ENCODE data around the gene KCNH8.

Gene KCNH8

GRCh38 chr3:19254784-19255338 lies 106.6 kb downstream of the KCNH8 start:
- DNase-seq: no peak

DNA sequence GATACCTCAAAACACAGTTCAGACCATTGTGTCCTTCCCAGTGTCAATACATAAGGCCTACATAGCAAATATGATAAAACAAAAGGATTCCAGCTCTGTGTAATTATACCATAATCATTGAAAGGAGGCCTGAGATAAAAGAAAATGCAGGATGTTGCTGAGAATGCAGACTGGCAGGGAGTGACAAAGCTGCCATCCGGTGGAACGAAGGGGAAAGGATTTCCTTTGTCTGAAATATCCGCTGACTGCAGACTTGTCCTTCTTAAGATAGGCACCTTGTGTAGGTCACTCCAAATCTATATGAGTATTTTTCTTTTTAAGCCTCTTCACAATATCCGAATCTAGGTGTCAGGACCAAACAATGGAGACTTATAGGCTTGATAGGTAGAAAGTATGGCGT lies 108.0 kb downstream of the KCNH8 start:
- DNase-seq: no peak

DNA sequence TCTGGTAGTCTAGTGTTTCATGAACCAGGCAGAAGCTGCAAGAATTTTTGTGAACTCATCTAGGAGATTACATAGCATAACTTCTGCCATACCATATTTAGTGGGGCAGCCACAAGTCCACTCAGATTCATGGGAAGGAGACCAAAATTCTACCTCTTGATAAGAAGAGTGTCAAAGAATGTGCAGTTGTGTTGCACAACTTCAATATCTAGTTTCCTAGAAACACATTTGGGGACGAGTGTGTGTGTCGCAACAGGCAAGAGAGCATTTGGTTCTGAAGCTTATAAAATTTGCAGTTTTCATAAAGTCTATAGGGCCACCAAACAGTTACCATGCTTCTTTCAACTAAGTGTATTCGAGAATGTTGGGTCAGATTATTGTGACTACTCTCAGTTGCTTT lies 115.3 kb downstream of the KCNH8 start:
- no peak for DNase-seq

DNA sequence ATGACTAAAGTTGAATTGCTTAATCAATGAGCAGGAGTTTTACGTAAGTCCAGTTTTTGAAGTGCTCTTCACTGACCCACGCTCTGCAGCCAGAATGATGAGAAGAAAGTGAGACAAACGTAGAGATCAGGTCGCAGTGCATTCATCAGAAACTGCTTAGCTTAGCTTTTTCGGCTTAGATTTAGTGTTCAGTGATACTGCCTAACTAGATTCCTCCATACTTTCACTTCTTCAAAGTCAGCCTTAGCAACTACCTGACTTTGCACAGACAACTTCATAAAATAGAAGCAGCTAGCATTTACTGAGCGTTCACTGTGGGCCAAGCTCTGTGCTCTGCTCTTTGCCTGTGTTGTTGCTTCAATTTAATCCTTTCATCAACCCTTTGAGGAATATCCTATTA lies 116.1 kb downstream of the KCNH8 start:
- DNase-seq: no peak

GRCh38 chr3:19267040-19267439 lies 118.7 kb downstream of the KCNH8 start:
- no peak for DNase-seq

DNA sequence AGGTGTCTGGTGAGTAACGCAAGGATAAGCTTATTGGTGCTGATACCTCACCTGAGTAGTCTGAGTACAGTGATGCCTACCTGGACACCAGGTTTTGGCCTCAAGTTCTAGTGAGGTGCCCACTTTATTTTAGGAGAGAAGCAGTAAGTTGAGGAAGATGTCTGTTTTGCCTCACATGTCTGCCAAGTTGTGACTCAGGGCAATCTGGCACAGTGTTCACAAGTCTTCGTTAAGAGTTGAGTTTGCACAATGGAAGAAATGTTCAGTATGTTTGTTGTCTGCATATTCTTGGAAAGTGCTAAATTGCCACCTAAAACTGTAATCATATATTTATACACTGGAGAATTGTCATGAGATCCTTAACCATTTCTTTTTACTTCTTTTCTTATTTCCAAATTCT lies 122.2 kb downstream of the KCNH8 start:
- DNase-seq: no peak

DNA sequence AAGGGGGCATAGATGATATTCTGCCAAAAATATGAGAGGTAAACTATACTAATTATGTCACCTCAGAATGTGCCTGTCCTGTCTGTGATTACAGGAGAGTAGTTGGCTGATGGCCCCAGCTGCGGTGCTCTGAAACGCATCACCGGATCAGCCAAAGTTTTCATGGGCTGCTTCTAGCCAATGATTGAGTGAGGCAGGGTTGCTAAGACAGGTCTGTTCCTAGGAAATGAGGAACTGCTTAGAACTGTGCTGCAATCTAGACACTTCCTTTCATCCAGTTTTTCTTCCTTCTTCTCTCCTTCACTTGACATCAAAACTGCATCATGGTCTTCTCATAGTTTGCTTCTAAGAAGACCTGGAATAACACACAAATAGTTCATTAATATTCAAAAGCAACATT lies 124.0 kb downstream of the KCNH8 start:
- no peak for DNase-seq

DNA sequence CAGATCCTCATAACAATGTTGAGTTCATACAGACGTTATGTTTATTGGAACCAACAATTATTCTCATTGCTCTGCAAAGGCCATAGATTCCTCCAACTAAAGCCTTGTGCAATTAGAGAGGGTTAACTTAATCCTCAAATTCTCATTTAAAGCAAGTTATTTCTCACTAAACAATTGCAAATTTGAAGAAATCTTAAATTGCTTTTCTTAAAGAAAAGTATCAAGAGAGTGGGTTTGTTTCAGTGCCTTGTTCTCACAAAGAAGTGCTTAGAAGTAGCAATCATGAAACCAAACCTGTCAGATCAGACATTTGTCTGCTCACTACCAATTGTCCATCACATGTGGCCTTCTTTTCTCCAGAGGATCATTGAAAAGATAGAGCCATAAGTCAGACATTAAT lies 124.8 kb downstream of the KCNH8 start:
- DNase-seq: no peak

DNA sequence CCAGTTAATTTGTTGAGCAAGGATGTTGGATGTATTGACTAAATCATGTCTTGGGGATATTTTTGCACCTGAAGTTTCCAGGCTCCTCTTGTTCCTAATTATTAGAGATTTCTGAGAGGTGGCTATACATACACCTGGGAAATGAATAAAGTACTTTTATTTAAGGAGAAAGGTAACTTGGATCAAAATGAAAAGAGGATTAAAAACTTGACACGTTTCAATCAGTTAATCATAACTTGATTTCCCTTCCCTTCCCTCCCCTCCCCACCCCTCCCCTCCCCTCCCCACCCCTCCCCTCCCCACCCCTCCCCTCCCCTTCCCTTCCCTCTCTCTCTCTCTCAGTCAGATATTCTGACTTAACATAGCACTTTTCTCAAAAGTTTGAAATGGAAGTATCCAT lies 126.3 kb downstream of the KCNH8 start:
- no peak for DNase-seq

- DNase-seq: no peak
Measured at GRCh38 chr3:19284974-19285373, 136.7 kb downstream of the KCNH8 start.

DNA sequence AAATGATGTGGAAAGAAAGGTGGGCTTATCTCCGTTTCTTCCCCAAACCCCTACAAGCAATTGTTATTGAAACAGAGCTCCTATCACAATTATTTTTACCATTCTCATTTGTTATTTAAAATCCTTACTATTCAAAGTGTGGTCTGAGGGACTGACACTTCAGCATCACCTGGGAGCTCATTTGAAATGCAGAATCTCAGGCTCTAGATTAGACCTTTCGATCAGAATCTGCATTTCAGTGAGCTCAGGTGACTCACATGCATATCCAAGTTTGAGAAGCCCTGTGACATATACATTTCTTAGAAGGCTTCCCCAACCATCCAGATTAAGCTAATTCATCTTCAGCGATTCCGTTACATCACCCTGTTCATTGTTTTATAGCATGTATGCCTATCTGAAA lies 145.0 kb downstream of the KCNH8 start:
- no peak for DNase-seq

DNA sequence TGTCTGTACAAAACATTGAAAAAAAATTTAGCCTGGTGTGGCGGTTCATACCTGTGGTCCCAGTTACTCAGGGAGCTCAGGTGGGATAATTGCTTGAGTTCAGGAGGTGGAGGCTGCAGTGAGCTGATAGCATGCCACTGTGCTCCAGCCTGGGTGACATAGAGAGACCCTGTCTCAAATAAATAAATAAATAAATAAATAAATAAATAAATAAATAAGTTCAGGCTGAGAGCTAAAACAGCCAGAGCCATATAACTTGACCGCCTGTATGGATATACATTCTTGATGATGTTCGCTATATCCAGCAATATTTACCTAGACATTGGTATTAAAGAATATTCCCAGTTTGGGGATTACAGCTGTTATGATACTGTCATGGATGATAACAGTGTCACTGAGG lies 146.9 kb downstream of the KCNH8 start:
- DNase-seq: no peak

GRCh38 chr3:19331931-19332330 lies 183.6 kb downstream of the KCNH8 start:
- DNase-seq: no peak

- no peak for DNase-seq
Measured at GRCh38 chr3:19334120-19334519, 185.8 kb downstream of the KCNH8 start.

DNA sequence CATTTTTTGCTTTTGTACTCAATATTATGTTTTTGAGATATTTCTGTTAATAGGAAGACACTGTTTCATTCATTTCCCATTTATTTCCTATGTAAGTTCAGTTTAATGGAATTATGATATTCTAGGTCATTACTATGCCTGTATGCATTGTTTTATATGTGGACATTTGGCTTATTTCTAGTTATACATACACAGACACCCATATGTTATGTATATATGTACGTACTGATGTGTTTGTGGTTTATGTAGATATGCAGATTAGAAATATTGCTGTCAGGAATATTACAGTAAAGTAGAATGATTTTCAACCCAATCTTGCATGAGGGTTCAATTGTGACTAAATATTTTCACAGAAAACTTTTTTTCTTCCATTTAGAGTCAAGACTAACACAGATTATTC lies 190.5 kb downstream of the KCNH8 start:
- DNase-seq: no peak

DNA sequence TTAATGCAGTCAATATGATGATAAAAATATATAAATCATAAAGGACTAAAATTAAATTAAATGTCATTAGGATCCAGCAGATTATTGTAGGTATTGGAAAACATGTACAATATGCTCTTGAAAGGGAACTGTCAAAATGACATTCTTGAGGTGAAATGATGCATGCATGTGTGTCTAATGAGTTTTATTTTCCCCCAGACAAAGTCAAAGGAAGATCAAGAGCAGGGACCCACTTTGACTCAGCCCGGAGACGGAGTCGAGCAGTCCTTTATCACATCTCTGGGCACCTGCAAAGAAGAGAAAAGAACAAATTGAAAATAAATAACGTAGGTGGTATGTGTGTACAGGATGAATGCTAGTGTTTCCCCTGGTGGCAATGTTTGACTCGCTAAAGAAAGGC lies 194.1 kb downstream of the KCNH8 start:
- DNase-seq: no peak

GRCh38 chr3:19346759-19347158 lies 198.4 kb downstream of the KCNH8 start:
- DNase-seq: no peak

- no peak for DNase-seq
Measured at GRCh38 chr3:19347671-19348070, 199.4 kb downstream of the KCNH8 start.

DNA sequence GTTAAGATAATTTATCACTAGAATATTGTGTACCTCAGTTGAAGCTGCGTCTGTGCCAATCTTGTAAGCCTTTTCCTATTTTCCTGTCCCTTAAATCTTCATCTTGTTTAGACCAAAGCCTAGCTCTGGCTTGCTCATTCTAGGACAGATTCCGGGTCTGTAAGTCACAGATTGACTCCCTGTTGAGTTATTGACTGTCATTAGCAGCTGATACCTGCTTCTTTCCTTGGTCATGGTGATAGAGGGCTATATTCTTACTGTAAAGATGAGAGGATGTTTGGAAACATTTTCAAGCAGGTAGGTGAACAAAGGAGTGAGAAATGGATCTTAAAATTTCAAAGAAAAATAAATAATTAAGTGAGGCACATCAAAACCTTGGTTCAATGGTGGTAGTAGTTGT lies 200.2 kb downstream of the KCNH8 start:
- DNase-seq: no peak

DNA sequence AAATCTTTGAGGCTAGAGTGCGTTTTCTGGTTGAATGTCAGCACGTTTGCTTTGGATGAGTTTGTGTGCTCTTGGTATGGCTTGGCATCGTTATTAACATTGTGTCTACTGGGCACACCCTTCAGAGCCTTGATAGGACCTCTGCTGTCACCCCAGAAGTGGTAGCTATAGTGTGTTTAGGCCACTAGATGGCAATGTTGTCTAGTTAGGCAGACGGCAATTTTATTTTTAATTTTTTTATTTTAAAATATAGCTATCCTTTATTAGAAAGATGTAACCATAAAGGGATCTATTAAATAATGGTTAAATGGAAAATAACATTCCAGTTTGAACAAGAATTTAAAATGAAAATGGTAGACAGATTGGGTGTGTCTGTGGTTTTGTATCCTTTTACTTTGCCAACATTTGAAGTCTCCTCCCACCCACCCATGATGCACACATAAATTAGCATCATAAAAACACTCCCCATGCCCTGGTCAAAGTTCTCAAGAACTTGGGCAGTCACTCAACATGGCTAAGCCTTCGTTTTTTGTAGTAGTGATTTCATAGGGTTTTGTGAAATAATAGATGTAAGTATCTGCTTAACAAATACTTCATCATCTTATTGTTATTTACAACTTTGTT lies 200.7 kb downstream of the KCNH8 start:
- DNase-seq: no peak

GRCh38 chr3:19357947-19358346 lies 209.6 kb downstream of the KCNH8 start:
- DNase-seq: no peak

DNA sequence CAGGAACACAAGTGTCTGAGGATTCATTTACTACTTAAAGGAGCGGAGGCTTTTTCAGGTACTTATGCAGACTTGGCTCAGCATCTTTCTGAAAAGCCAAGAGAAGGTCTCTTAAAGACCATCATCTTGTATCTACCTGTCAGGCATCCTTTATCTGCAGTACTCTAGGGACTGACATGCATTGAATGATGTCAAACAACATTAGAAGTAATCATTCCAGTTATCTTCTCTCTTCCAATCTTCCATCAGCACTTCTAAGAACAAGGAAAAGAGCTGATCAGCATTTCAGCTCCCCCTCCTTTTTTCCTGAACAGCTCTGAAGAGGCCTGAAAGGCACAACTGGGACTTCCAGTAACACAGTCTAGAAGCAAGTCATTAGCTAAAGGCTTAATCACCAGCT lies 214.8 kb downstream of the KCNH8 start:
- no peak for DNase-seq

DNA sequence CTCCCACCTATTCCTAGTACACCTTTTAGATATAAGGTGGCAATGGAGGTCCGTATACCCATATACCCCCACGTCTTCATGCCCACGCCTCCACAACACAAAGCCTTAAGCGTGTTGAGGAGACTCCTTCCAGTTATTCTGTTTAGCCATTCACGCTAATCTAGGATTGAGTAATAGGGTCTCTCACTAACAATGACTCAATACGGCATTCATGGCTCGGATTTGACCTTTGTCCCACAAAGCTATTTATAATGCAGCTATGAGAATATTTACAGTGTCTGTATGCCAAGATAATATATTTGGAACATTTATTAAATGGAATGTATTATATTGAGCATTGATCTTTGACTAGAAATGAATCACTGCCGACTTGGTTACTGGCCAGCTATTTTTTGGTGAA lies 215.8 kb downstream of the KCNH8 start:
- DNase-seq: no peak

DNA sequence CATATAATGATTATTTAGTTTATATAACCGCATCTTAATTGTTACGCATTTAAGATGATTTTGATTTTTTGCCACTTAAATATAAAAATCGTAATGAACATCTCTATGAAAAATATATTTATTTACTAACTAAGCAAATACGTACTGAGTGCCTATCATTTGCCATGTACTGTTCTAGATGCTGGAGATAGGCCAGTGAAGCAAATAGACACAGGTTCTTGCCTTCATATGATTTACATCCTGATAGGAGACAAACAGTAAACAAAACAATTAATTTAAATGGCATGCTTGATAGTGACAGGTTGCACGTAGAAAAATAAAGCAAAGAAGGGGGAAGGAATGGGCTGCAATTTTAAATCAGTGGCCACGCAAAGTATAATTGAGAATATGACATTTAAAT lies 217.2 kb downstream of the KCNH8 start:
- no peak for DNase-seq

- no peak for DNase-seq
Measured at GRCh38 chr3:19384868-19385267, 236.6 kb downstream of the KCNH8 start.

DNA sequence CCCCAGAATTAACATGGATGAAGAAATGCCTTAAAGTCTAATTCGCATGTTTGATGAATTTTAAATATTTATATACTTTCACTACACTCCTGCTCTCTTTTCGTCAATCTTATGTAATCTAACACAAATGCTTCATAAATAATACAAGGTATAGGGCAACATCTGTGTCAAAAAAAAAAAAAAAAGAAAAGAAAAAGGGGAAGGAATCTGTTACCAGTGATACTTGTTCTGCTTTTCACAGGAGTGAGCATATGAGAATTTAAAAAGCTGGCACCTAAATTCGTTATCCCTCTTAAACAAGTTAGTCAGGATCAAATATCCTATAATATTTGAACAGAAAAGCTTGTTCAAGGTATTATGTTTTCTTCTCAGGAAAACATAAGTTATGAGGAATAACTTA lies 243.8 kb downstream of the KCNH8 start:
- DNase-seq: no peak
